ENCODE results near the gene HSF2. TPM values are rescaled to one million over a fixed set of nuclear protein-coding genes. Genes with fewer than 3 reads are reported as not detected.

Gene HSF2
- 10 to 100 TPM; 21.1 to 37.1 (median 30.7) TPM for total RNA-seq

GRCh38 chr6:122399348-122400120 lies at the start of gene HSF2:
Gene HSF2, plus strand, starts transcription at chr6:122399652. Its CDS starts 86 bp downstream, at chr6:122399738.
- Histone ChIP-seq H3K27me3 (no peaks in the 10 kb centered on the region), H3K4me1 (peaks cover 0 to 49% (median 4%) of the 10 kb centered on the region in 3 donors), H3K36me3 (no peaks in the 10 kb centered on the region), H3K27ac (peak within 1 kb of the TSS; percentile 72 to 97 (median 93)), H3K9me3 (no peaks in the 10 kb centered on the region), H3K4me3 (peak within 1 kb of the TSS; percentile 89)
- 0% methylated on average over 5 of the region's 82 CpGs; no CpG with 5 or more reads in 1 of the 2 donors for WGBS, 2 donors (ENCODE audit: low coverage in 1 of 2)
- ATAC-seq, result peak; percentile 100
- TF ChIP-seq POLR2A (IDR thresholded peaks at IDR 0.05) (peak; percentile 34 to 51), POLR2AphosphoS5 (IDR thresholded peaks at IDR 0.05) (peak; percentile 23), CTCF (IDR thresholded peaks at IDR 0.05) (peak in 2 of 4 experiments; percentile 12 to 55), EP300 (IDR thresholded peaks at IDR 0.05) (no peak)

GRCh38 chr6:122352981-122353664 lies 46.3 kb upstream of the HSF2 start:
- H3K27me3 ChIP-seq, result no peaks in the 10 kb centered on the region
- TF ChIP-seq EP300 (IDR thresholded peaks at IDR 0.05) (no peak), CTCF (IDR thresholded peaks at IDR 0.05) (no peak), POLR2A (IDR thresholded peaks at IDR 0.05) (no peak), POLR2AphosphoS5 (IDR thresholded peaks at IDR 0.05) (no peak)
- H3K9me3 ChIP-seq, result no peaks in the 10 kb centered on the region
- no peaks in the 10 kb centered on the region for H3K36me3 ChIP-seq
- no peak overlapping the region for H3K4me3 ChIP-seq
- no peaks in the 10 kb centered on the region for H3K4me1 ChIP-seq
- H3K27ac ChIP-seq, result no peak overlapping the region
- ATAC-seq, result no peak

- H3K27ac ChIP-seq, result no peak overlapping the region
- TF ChIP-seq EP300 (IDR thresholded peaks at IDR 0.05), result no peak
- no peak for TF ChIP-seq CTCF (IDR thresholded peaks at IDR 0.05)
- no peak for TF ChIP-seq POLR2A (IDR thresholded peaks at IDR 0.05)
- TF ChIP-seq POLR2AphosphoS5 (IDR thresholded peaks at IDR 0.05), result no peak
- ATAC-seq, result no peak
- no peaks in the 10 kb centered on the region for H3K9me3 ChIP-seq
- no peaks in the 10 kb centered on the region for H3K27me3 ChIP-seq
- H3K36me3 ChIP-seq, result no peaks in the 10 kb centered on the region
- WGBS, 2 donors (ENCODE audit: low coverage in 1 of 2), result 60 to 68% methylated on average over 1 to 5 of the region's 11 CpGs
- no peaks in the 10 kb centered on the region for H3K4me1 ChIP-seq
- H3K4me3 ChIP-seq, result no peak overlapping the region
Observed at GRCh38 chr6:122360809-122361208, 38.6 kb upstream of the HSF2 start.

- TF ChIP-seq CTCF (IDR thresholded peaks at IDR 0.05), result no peak
- TF ChIP-seq EP300 (IDR thresholded peaks at IDR 0.05), result no peak
- TF ChIP-seq POLR2AphosphoS5 (IDR thresholded peaks at IDR 0.05), result no peak
- no peak for TF ChIP-seq POLR2A (IDR thresholded peaks at IDR 0.05)
- H3K4me1 ChIP-seq, result no peaks in the 10 kb centered on the region
- ATAC-seq, result no peak
- H3K4me3 ChIP-seq, result no peak overlapping the region
- WGBS, 2 donors (ENCODE audit: low coverage in 1 of 2), result 93% methylated on average over 5 to 12 of the region's 15 CpGs
- no peaks in the 10 kb centered on the region for H3K36me3 ChIP-seq
- no peak overlapping the region for H3K27ac ChIP-seq
- no peaks in the 10 kb centered on the region for H3K9me3 ChIP-seq
- H3K27me3 ChIP-seq, result no peaks in the 10 kb centered on the region
Observed at GRCh38 chr6:122361314-122361979, 38.0 kb upstream of the HSF2 start.

Data from gastroesophageal sphincter (tissue), 4 donors.